ENCODE results near the gene PPHLN1. TPM values are rescaled to one million over a fixed set of nuclear protein-coding genes. Genes with fewer than 3 reads are reported as not detected.
A peak's percentile ranks its signal among the peaks of the same experiment; 100 is the strongest.

The PPHLN1 gene
- total RNA-seq, 1 donor from 2014 or later: 62.1 TPM

- no peaks in the 10 kb centered on the region for H3K36me3 ChIP-seq (ENCODE audit: control insufficient read depth, insufficient read depth, low read length)
- no peak for TF ChIP-seq CTCF (IDR thresholded peaks at IDR 0.05; ENCODE audit: insufficient read depth, low read length, severe bottlenecking)
- DNase-seq (ENCODE audit: low read depth) (no peak), FAIRE-seq (no peak)
- no peak overlapping the region for H3K4me3 ChIP-seq (ENCODE audit: low read depth, low read length)
- no peaks in the 10 kb centered on the region for H3K27me3 ChIP-seq (ENCODE audit: control insufficient read depth, insufficient read depth, low read length)
Observed at GRCh38 chr12:42281844-42282243, 44.1 kb upstream of the PPHLN1 start.

- no peak for TF ChIP-seq CTCF (IDR thresholded peaks at IDR 0.05; ENCODE audit: insufficient read depth, low read length, severe bottlenecking)
- DNase-seq (ENCODE audit: low read depth): no peak
- H3K27me3 ChIP-seq (ENCODE audit: control insufficient read depth, insufficient read depth, low read length): no peaks in the 10 kb centered on the region
- H3K4me3 ChIP-seq (ENCODE audit: low read depth, low read length): no peak overlapping the region
- no peaks in the 10 kb centered on the region for H3K36me3 ChIP-seq (ENCODE audit: control insufficient read depth, insufficient read depth, low read length)
- FAIRE-seq: no peak
Observed at GRCh38 chr12:42282294-42282693, 43.7 kb upstream of the PPHLN1 start.

- Histone ChIP-seq H3K36me3 (ENCODE audit: control insufficient read depth, insufficient read depth, low read length) (no peaks in the 10 kb centered on the region), H3K27me3 (ENCODE audit: control insufficient read depth, insufficient read depth, low read length) (no peaks in the 10 kb centered on the region), H3K4me3 (ENCODE audit: low read depth, low read length) (no peak overlapping the region)
- no peak for TF ChIP-seq CTCF (IDR thresholded peaks at IDR 0.05; ENCODE audit: insufficient read depth, low read length, severe bottlenecking)
- no peak for DNase-seq (ENCODE audit: low read depth)
- FAIRE-seq: no peak
Observed at GRCh38 chr12:42283739-42284138, 42.2 kb upstream of the PPHLN1 start.

GRCh38 chr12:42284157-42284556, 41.8 kb upstream of the PPHLN1 start:
- DNase-seq (ENCODE audit: low read depth) (no peak), FAIRE-seq (no peak)
- H3K4me3 ChIP-seq (ENCODE audit: low read depth, low read length): no peak overlapping the region
- H3K27me3 ChIP-seq (ENCODE audit: control insufficient read depth, insufficient read depth, low read length): no peaks in the 10 kb centered on the region
- TF ChIP-seq CTCF (IDR thresholded peaks at IDR 0.05; ENCODE audit: insufficient read depth, low read length, severe bottlenecking): no peak
- H3K36me3 ChIP-seq (ENCODE audit: control insufficient read depth, insufficient read depth, low read length): no peaks in the 10 kb centered on the region

- FAIRE-seq (no peak), DNase-seq (ENCODE audit: low read depth) (peak; percentile 18)
- Histone ChIP-seq H3K4me3 (ENCODE audit: low read depth, low read length) (no peak overlapping the region), H3K27me3 (ENCODE audit: control insufficient read depth, insufficient read depth, low read length) (no peaks in the 10 kb centered on the region), H3K36me3 (ENCODE audit: control insufficient read depth, insufficient read depth, low read length) (no peaks in the 10 kb centered on the region)
- TF ChIP-seq CTCF (IDR thresholded peaks at IDR 0.05; ENCODE audit: insufficient read depth, low read length, severe bottlenecking): no peak
Observed at GRCh38 chr12:42284876-42285275, 41.1 kb upstream of the PPHLN1 start.

- Histone ChIP-seq H3K36me3 (ENCODE audit: control insufficient read depth, insufficient read depth, low read length) (no peaks in the 10 kb centered on the region), H3K27me3 (ENCODE audit: control insufficient read depth, insufficient read depth, low read length) (no peaks in the 10 kb centered on the region), H3K4me3 (ENCODE audit: low read depth, low read length) (no peak overlapping the region)
- no peak for FAIRE-seq
- no peak for TF ChIP-seq CTCF (IDR thresholded peaks at IDR 0.05; ENCODE audit: insufficient read depth, low read length, severe bottlenecking)
- DNase-seq (ENCODE audit: low read depth): no peak
Observed at GRCh38 chr12:42285431-42285830, 40.5 kb upstream of the PPHLN1 start.
